Fibroblast of lung (primary cell): Measurements from ENCODE around the gene AGPAT4.

Experiments used
- EZH2 ChIP-seq: IDR thresholded peaks from 2 replicates; pipeline ENCODE4 v1.5.1; 2012; ENCODE audit warnings: low read length, control low read depth, mild to moderate bottlenecking; ENCODE audit errors: missing control alignments
- TF ChIP-seq, protein P1 (sequence below), 2 donors: IDR thresholded peaks in 1 of 2; conservative IDR thresholded peaks in 1 of 2; 1 replicate in 1 of 2; 2 replicates in 1 of 2; pipeline ENCODE4 v1.5.1; 2011 to 2012; ENCODE audit warnings: low read length in 2 of 2, control low read depth in 1 of 2, inconsistent platforms in 1 of 2, low read depth in 1 of 2, mild to moderate bottlenecking in 1 of 2

DNA sequence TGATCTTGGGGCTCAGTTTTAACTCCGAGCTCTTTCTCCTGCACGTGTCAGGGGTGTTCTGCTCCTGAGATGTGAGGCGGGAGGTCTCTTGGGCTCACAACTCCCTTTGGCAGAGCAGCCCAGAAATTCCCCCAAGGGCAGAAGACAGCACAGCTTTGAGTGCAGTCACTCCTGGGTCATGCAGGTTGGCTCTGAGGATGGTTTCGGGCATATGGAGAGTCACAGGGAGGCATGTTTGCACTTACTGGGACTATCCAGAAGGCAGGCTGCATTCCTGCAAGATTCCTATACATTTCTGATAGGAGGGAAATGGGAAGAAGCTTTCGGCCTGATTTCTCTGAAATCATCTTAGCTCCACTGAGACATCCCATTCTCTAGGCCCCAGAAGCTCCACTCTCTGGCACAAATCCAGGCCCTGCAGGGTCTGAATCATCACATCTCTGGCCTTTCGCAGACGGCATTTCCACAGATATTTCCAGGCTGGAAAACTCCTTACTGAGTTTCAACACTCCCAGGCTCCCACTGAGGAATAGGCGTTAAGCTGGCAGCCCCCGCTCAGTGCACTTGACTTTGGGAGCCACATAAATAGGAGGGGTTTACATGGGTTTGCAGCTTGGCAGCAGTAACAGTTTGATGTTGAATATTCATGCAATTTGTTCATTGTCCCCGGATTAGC, 39.7 kb downstream of the AGPAT4 start:
- TF ChIP-seq EZH2, result no peak
- TF ChIP-seq, protein P1, sequence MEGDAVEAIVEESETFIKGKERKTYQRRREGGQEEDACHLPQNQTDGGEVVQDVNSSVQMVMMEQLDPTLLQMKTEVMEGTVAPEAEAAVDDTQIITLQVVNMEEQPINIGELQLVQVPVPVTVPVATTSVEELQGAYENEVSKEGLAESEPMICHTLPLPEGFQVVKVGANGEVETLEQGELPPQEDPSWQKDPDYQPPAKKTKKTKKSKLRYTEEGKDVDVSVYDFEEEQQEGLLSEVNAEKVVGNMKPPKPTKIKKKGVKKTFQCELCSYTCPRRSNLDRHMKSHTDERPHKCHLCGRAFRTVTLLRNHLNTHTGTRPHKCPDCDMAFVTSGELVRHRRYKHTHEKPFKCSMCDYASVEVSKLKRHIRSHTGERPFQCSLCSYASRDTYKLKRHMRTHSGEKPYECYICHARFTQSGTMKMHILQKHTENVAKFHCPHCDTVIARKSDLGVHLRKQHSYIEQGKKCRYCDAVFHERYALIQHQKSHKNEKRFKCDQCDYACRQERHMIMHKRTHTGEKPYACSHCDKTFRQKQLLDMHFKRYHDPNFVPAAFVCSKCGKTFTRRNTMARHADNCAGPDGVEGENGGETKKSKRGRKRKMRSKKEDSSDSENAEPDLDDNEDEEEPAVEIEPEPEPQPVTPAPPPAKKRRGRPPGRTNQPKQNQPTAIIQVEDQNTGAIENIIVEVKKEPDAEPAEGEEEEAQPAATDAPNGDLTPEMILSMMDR (conservative IDR thresholded peaks at IDR 0.05 in 1 of 2, IDR thresholded peaks at IDR 0.05 in 1 of 2; ENCODE audit: low read depth in 1 of 2, low read length in 2 of 2), result no peak
